ENCODE measurements around the gene CPXM2. TPM values are rescaled to one million over a fixed set of nuclear protein-coding genes. Genes with fewer than 3 reads are reported as not detected.

CPXM2 gene
- total RNA-seq, 1 experiment from 2014 or later, result 0.12 TPM

GRCh38 chr10:123722351-123722750 is 169.3 kb downstream of the CPXM2 start:
- Histone ChIP-seq H3K79me2 (ENCODE audit: insufficient read depth, low read length) (no peaks in the 10 kb centered on the region), H3K27ac (ENCODE audit: low read depth, low read length) (no peak overlapping the region), H4K20me1 (ENCODE audit: insufficient read depth) (no peaks in the 10 kb centered on the region), H3K4me3 (replicated peaks in 1 of 2; ENCODE audit: low read depth in 1 of 2, low read length in 2 of 2) (no peak overlapping the region), H3K9me2 (ENCODE audit: insufficient read depth) (no peaks in the 10 kb centered on the region), H2AFZ (ENCODE audit: low read depth, low read length, poor library complexity, severe bottlenecking) (no peak overlapping the region), H3K4me1 (ENCODE audit: control insufficient read depth in 1 of 2, insufficient read depth in 2 of 2, low read length in 2 of 2) (no peaks in the 10 kb centered on the region), H3K27me3 (ENCODE audit: insufficient read depth, low read length) (peaks cover 83% of the 10 kb centered on the region), H3K9ac (ENCODE audit: low read length) (no peak overlapping the region), H3K36me3 (ENCODE audit: control insufficient read depth in 1 of 2, insufficient read depth in 2 of 2, low read length in 2 of 2) (no peaks in the 10 kb centered on the region), H3K4me2 (ENCODE audit: low read length) (no peak overlapping the region), H3K9me3 (ENCODE audit: control insufficient read depth in 1 of 2, insufficient read depth in 1 of 2, low read depth in 1 of 2, low read length in 2 of 2) (no peaks in the 10 kb centered on the region)
- POLR2A ChIA-PET, result no interaction called here
- ATAC-seq, result no peak
- no peak for DNase-seq (ENCODE audit: low read depth, low spot score)
- CTCF ChIA-PET, result no interaction called here
- TF ChIP-seq SIN3A (IDR thresholded peaks at IDR 0.05; ENCODE audit: low read depth) (no peak), TCF7L2 (IDR thresholded peaks at IDR 0.05; ENCODE audit: borderline replicate concordance, extremely low read depth, insufficient read depth, insufficient read length) (no peak), CEBPB (IDR thresholded peaks at IDR 0.05; ENCODE audit: low read depth) (no peak), RAD21 (IDR thresholded peaks at IDR 0.05; ENCODE audit: low read depth) (no peak), CTCF (IDR thresholded peaks at IDR 0.05 in 2 of 3, conservative IDR thresholded peaks at IDR 0.05 in 1 of 3; ENCODE audit: borderline replicate concordance in 1 of 3, insufficient read depth in 1 of 3, low read depth in 2 of 3, low read length in 2 of 3) (no peak), EZH2phosphoT487 (IDR thresholded peaks at IDR 0.05; ENCODE audit: borderline replicate concordance) (no peak), CBX3 (IDR thresholded peaks at IDR 0.05; ENCODE audit: low read depth) (no peak)
- TF ChIP-seq, protein P1, sequence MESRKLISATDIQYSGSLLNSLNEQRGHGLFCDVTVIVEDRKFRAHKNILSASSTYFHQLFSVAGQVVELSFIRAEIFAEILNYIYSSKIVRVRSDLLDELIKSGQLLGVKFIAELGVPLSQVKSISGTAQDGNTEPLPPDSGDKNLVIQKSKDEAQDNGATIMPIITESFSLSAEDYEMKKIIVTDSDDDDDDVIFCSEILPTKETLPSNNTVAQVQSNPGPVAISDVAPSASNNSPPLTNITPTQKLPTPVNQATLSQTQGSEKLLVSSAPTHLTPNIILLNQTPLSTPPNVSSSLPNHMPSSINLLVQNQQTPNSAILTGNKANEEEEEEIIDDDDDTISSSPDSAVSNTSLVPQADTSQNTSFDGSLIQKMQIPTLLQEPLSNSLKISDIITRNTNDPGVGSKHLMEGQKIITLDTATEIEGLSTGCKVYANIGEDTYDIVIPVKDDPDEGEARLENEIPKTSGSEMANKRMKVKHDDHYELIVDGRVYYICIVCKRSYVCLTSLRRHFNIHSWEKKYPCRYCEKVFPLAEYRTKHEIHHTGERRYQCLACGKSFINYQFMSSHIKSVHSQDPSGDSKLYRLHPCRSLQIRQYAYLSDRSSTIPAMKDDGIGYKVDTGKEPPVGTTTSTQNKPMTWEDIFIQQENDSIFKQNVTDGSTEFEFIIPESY (IDR thresholded peaks at IDR 0.05; ENCODE audit: extremely low read depth, insufficient replicate concordance, low read length), result no peak
- no TSS peak for BruUV-seq (replicated peaks)
- intact Hi-C loops (cut with micrococcal nuclease), result no loop called here
- RAD21 ChIA-PET (ENCODE audit: low non-redundant PET in 1 of 2, low total read pairs in 2 of 2, uncharacterized antibody in 2 of 2, unreplicated experiment in 2 of 2), result no interaction called here

Data from HCT116 (cell line).